H1 (cell line): ENCODE data around the gene GAS6. TPM values are rescaled to one million over a fixed set of nuclear protein-coding genes. Genes with fewer than 3 reads are reported as not detected.
"Not testable (repeated sequence)": the region's sequence is repeated elsewhere in the genome, so short reads cannot be mapped to it uniquely, and the experiment has no call there.

ENCODE experiments used
- CTCF ChIA-PET: fragments of 300-600 bp; sonication (Branson Sonifier 250); formaldehyde crosslinking; loops from one replicate; lab custom pipeline; 2021; ENCODE audit not compliant: partially characterized antibody; lab: Charles Lee
- POLR2A ChIA-PET: fragments of 300-600 bp; sonication (Branson Sonifier 250); formaldehyde crosslinking; loops from one replicate; lab custom pipeline; 2021; ENCODE audit warnings: inconsistent platforms; ENCODE audit not compliant: partially characterized antibody; lab: Charles Lee
- DNase-seq, 2 experiments: peaks; one replicate each; pipeline versions ENCODE4 v3.0.0 to v3.0.0-alpha.2; 2010 to 2022; ENCODE audit warnings: low spot score in 2 of 2, low read depth in 1 of 2, mixed read lengths in 1 of 2
- FAIRE-seq: peaks from 2 replicates; lab custom pipeline; 2011; peaks lifted over from hg19 to GRCh38; lab: Jason Lieb, UNC
- H2AFZ ChIP-seq: 2 replicates; pipeline ENCODE4 v1.8.1; 2012; ENCODE audit warnings: low read length, inconsistent platforms
- H2AK5ac ChIP-seq: 2 replicates; pipeline ENCODE4 v1.6.1; 2013; ENCODE audit warnings: low read depth, low read length
- H2BK120ac ChIP-seq: replicated peaks from 2 replicates; pipeline ENCODE3; 2013; ENCODE audit warnings: low read depth, low read length, inconsistent platforms
- H2BK12ac ChIP-seq: 2 replicates; pipeline ENCODE4 v1.6.1; 2013; ENCODE audit warnings: low read depth, low read length
- H2BK15ac ChIP-seq: 2 replicates; pipeline ENCODE4 v1.6.1; 2013; ENCODE audit warnings: low read length
- H2BK20ac ChIP-seq: 2 replicates; pipeline ENCODE4 v1.6.1; 2013; ENCODE audit warnings: low read length
- H2BK5ac ChIP-seq: 2 replicates; pipeline ENCODE4 v1.6.1; 2013; ENCODE audit warnings: low read depth, low read length
- H3K14ac ChIP-seq: 2 replicates; pipeline ENCODE4 v1.6.1; 2013; ENCODE audit warnings: inconsistent platforms; ENCODE audit not compliant: insufficient read length
- H3K18ac ChIP-seq: 2 replicates; pipeline ENCODE4 v1.6.1; 2013; ENCODE audit warnings: low read length; ENCODE audit errors: extremely low read depth
- H3K23ac ChIP-seq: 2 replicates; pipeline ENCODE4 v1.6.1; 2013; ENCODE audit warnings: inconsistent platforms; ENCODE audit not compliant: insufficient read length
- H3K23me2 ChIP-seq: 2 replicates; pipeline ENCODE4 v1.6.1; 2013; ENCODE audit warnings: low read depth, low read length
- H3K27ac ChIP-seq: 2 replicates; pipeline ENCODE4 v1.6.1; 2011; ENCODE audit warnings: low read depth, low read length, inconsistent platforms
- H3K27me3 ChIP-seq, 4 experiments: replicated peaks in 1 of 4; 1 replicate in 1 of 4; 2 replicates in 3 of 4; pipeline versions ENCODE4 v1.6.1 to v1.8.1; 2011 to 2013; ENCODE audit warnings: low read length in 3 of 4, mild to moderate bottlenecking in 3 of 4, inconsistent platforms in 2 of 4, mixed read lengths in 2 of 4, moderate library complexity in 1 of 4; ENCODE audit not compliant: control insufficient read depth in 3 of 4, insufficient read depth in 3 of 4; ENCODE audit errors: extremely low read depth in 1 of 4
- H3K36me3 ChIP-seq, 4 experiments: 2 replicates each; pipeline versions ENCODE4 v1.6.1 to v1.8.1; 2011 to 2013; ENCODE audit warnings: mild to moderate bottlenecking in 4 of 4, low read length in 3 of 4, moderate library complexity in 2 of 4, control low read depth in 1 of 4, inconsistent platforms in 1 of 4; ENCODE audit not compliant: insufficient read depth in 4 of 4, control insufficient read depth in 2 of 4
- H3K4ac ChIP-seq: replicated peaks from 2 replicates; pipeline ENCODE3; 2013; ENCODE audit warnings: low read length, low read depth, mixed read lengths, inconsistent platforms; ENCODE audit not compliant: insufficient read length
- H3K4me1 ChIP-seq, 4 experiments: replicated peaks in 1 of 4; 1 replicate in 1 of 4; 2 replicates in 3 of 4; pipeline versions ENCODE4 v1.6.1 to v1.8.1; 2011 to 2013; ENCODE audit warnings: low read length in 3 of 4, inconsistent platforms in 2 of 4, mixed read lengths in 1 of 4; ENCODE audit not compliant: insufficient read depth in 4 of 4, control insufficient read depth in 3 of 4
- H3K4me2 ChIP-seq, 2 experiments: 2 replicates each; pipeline versions ENCODE4 v1.6.1 to v1.8.1; 2011 to 2013; ENCODE audit warnings: low read depth in 2 of 2, low read length in 2 of 2, control low read depth in 1 of 2, inconsistent platforms in 1 of 2, mild to moderate bottlenecking in 1 of 2; ENCODE audit not compliant: insufficient read depth in 1 of 2
- H3K4me3 ChIP-seq, 4 experiments: fragments of 200-600, 300-600 bp in 1 of 4; sonication (generic), shearing (Covaris generic), sonication (Bioruptor Twin) in 1 of 4; 2 replicates each; pipeline versions ENCODE4 v1.5.1 to v1.8.1; 2011 to 2016; ENCODE audit warnings: low read length in 4 of 4, low read depth in 3 of 4, control low read depth in 2 of 4, inconsistent platforms in 2 of 4, mild to moderate bottlenecking in 2 of 4, mixed read lengths in 1 of 4, moderate library complexity in 1 of 4; ENCODE audit not compliant: insufficient read depth in 2 of 4; ENCODE audit errors: extremely low read depth in 1 of 4
- H3K56ac ChIP-seq: replicated peaks from 2 replicates; pipeline ENCODE3; 2013; ENCODE audit warnings: low read depth, mild to moderate bottlenecking, mixed read lengths, low read length, inconsistent platforms; ENCODE audit not compliant: insufficient read length
- H3K79me1 ChIP-seq: 2 replicates; pipeline ENCODE4 v1.6.1; 2013; ENCODE audit warnings: low read depth, low read length, control low read depth
- H3K79me2 ChIP-seq, 2 experiments: 2 replicates each; pipeline versions ENCODE4 v1.6.1 to v1.8.1; 2012 to 2013; ENCODE audit warnings: low read length in 2 of 2, mild to moderate bottlenecking in 2 of 2, inconsistent platforms in 1 of 2; ENCODE audit not compliant: insufficient read depth in 2 of 2, control insufficient read depth in 1 of 2
- H3K9ac ChIP-seq, 4 experiments: replicated peaks in 1 of 4; 1 replicate in 1 of 4; 2 replicates in 3 of 4; pipeline versions ENCODE4 v1.6.1 to v1.8.1; 2011 to 2013; ENCODE audit warnings: low read depth in 3 of 4, low read length in 3 of 4, control low read depth in 2 of 4, mild to moderate bottlenecking in 2 of 4, moderate library complexity in 2 of 4, inconsistent platforms in 1 of 4; ENCODE audit errors: extremely low read depth in 1 of 4
- H3K9me3 ChIP-seq, 2 experiments: 2 replicates each; pipeline versions ENCODE4 v1.6.1 to v1.8.1; 2012 to 2013; ENCODE audit warnings: mild to moderate bottlenecking in 2 of 2, moderate library complexity in 2 of 2, control low read depth in 1 of 2, inconsistent platforms in 1 of 2, low read depth in 1 of 2, low read length in 1 of 2, mixed read lengths in 1 of 2; ENCODE audit not compliant: insufficient read depth in 2 of 2
- H4K20me1 ChIP-seq, 2 experiments: replicated peaks in 1 of 2; 2 replicates each; pipeline versions ENCODE3 to v1.8.1; 2011 to 2013; ENCODE audit warnings: inconsistent platforms in 2 of 2, low read length in 2 of 2, mild to moderate bottlenecking in 1 of 2; ENCODE audit not compliant: insufficient read depth in 2 of 2, control insufficient read depth in 1 of 2
- H4K5ac ChIP-seq: 2 replicates; pipeline ENCODE4 v1.6.1; 2013; ENCODE audit warnings: low read length, low read depth, mixed read lengths, inconsistent platforms; ENCODE audit not compliant: insufficient read length
- H4K8ac ChIP-seq: 2 replicates; pipeline ENCODE4 v1.8.0; 2013; ENCODE audit warnings: mild to moderate bottlenecking, moderate library complexity, low read length, inconsistent platforms; ENCODE audit not compliant: insufficient read depth; ENCODE audit errors: extremely low read depth
- H4K91ac ChIP-seq: replicated peaks from 2 replicates; pipeline ENCODE3; 2013; ENCODE audit warnings: low read length, mixed read lengths, inconsistent platforms; ENCODE audit not compliant: insufficient read length
- WGBS, 2 experiments: shearing (Covaris generic) in 1 of 2; methylation state at CpG; one replicate each; pipeline versions ENCODE4 v1.1.6 to v1.1.7; 2013 to 2015; ENCODE audit warnings: low lambda C conversion rate in 2 of 2, mixed read lengths in 2 of 2, inconsistent platforms in 1 of 2, low coverage in 1 of 2, missing lambda C conversion rate in 1 of 2; ENCODE audit not compliant: insufficient replicate concordance in 2 of 2, insufficient coverage in 1 of 2, insufficient read length in 1 of 2; ENCODE audit errors: extremely low coverage in 1 of 2, missing lambda C conversion rate in 1 of 2; 5-methylcytosine and 5-hydroxymethylcytosine counted together
- polyA plus RNA-seq, 7 experiments: library from polyadenylated mRNA; depleted of rRNA in 3 of 7; stranded (reverse) in 5 of 7; unstranded in 2 of 7; fragments of >200 nt in 5 of 7; fragments of 200-250 nt in 2 of 7; gene quantifications; 1 replicate in 5 of 7; 2 replicates in 1 of 7; 4 replicates in 1 of 7; pipeline versions ENCODE4 v1.2.1 to v1.2.3, GENCODE V29; 2011 to 2013; ENCODE audit warnings: missing spikeins in 2 of 7, mixed read lengths in 2 of 7
- total RNA-seq: library from RNA; stranded (reverse); fragmentation: NEBNext Ultra II Directional; extraction: Animal tissue kit (Norgen Biotek cat#: 25700); gene quantifications from 2 replicates; pipeline ENCODE4 v1.2.1, GENCODE V29; 2021

The GAS6 gene
- total and polyA plus RNA-seq, 2 of the 8 experiments (the other 6 are each of a cell fraction or from before 2014, with no cell fraction given), result 18.6 to 31.0 TPM

DNA sequence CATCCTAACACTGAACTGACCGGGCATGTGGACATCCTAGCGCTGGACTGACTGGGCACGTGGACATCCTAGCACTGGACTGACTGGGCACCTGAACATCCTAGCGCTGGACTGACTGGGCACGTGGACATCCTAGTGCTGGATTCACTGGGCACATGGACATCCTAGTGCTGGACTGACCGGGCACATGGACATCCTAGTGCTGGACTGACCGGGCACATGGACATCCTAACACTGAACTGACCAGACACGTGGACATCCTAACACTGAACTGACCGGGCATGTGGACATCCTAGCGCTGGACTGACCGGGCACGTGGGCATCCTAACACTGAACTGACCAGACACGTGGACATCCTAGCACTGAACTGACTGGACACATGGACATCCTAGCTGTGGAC is 73.9 kb downstream of the GAS6 start:
- CTCF ChIA-PET, result not testable (repeated sequence)
- 94% methylated on average over 13 of the region's 13 CpGs; no CpG with 5 or more reads in 1 of the 2 experiments for WGBS, 2 experiments

More for the DNA sequence above, 73.9 kb downstream of the GAS6 start:
- H3K79me2 ChIP-seq, H3K4me2 ChIP-seq, H2BK120ac ChIP-seq, H2BK12ac ChIP-seq, H3K4ac ChIP-seq, H3K36me3 ChIP-seq, H3K27me3 ChIP-seq, H3K14ac ChIP-seq, H3K27ac ChIP-seq, H3K9ac ChIP-seq, H3K23ac ChIP-seq, H3K23me2 ChIP-seq, H2AK5ac ChIP-seq, H3K79me1 ChIP-seq, H3K56ac ChIP-seq, FAIRE-seq, POLR2A ChIA-PET, H2BK5ac ChIP-seq, H4K5ac ChIP-seq, H4K20me1 ChIP-seq, H2BK15ac ChIP-seq, H4K8ac ChIP-seq, H2AFZ ChIP-seq, H3K18ac ChIP-seq, H3K4me3 ChIP-seq, DNase-seq, H4K91ac ChIP-seq, H2BK20ac ChIP-seq, H3K9me3 ChIP-seq, H3K4me1 ChIP-seq: not testable (repeated sequence)
